GM19025 (cell line): ENCODE data around the gene ARHGAP22.

Experiments used
- ATAC-seq: cut with Tn5 transposase; IDR thresholded peaks from one replicate; pipeline ENCODE4 v1.9.1; 2021; ENCODE audit warnings: mild to moderate bottlenecking, low read depth, moderate library complexity; ENCODE audit not compliant: unreplicated experiment

The ARHGAP22 gene

GRCh38 chr10:48634198-48634983 is 29.5 kb upstream of the ARHGAP22 start:
- ATAC-seq, result peak; percentile 97

- peak; percentile 22 for ATAC-seq
Observed at GRCh38 chr10:48633381-48634197, 28.7 kb upstream of the ARHGAP22 start.

DNA sequence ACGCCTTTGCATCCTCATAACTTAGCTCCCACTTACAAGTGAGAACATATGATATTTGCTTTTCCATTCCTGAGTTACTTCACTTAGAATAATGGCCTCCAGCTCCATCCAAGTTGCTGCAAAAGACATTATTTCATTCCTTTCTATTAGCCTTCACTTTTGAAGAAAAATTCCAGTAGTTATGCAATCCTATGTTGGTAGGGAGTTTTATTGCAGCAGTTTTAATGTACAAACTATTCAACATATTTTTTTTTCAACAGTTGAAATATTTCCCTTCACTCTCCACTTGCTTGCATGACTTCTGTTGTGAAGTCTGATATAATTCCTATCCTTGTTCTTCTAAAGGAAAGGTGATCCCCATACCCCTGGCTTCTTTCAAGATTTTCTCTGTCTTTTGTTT is 27.3 kb upstream of the ARHGAP22 start:
- ATAC-seq, result no peak

DNA sequence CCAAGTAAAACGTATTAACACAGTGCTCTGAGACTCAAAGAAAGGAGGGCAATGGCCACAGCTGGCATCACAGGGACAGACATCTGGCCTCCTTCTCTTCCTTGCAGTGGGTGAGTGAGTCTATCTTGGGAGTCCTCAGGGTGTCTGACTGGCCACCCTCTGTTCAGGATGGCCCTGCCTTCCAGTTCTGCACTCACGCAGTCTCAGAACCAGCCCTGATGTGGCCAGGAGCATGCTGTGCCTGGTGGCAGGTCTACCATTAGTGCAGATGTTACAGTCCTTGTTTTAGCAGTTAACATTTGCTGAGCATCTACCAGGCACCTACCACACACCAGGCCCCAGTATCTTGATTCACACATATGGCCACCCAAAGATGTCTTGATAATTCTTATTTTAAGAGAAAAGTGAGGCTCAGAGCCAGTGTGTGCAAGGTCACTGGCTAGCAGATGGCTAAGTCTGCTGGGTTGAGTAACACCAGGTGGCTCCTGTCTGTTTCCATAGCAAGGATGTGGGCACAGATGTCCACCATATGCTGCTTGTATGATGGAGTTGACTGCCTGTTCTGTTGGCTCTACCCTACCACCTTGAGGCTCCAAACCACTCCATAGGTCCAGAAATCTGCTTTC is 23.2 kb upstream of the ARHGAP22 start:
- ATAC-seq, result no peak

- ATAC-seq, result no peak
Observed at GRCh38 chr10:48626986-48627731, 22.3 kb upstream of the ARHGAP22 start.

GRCh38 chr10:48626447-48626846 is 21.6 kb upstream of the ARHGAP22 start:
- no peak for ATAC-seq

DNA sequence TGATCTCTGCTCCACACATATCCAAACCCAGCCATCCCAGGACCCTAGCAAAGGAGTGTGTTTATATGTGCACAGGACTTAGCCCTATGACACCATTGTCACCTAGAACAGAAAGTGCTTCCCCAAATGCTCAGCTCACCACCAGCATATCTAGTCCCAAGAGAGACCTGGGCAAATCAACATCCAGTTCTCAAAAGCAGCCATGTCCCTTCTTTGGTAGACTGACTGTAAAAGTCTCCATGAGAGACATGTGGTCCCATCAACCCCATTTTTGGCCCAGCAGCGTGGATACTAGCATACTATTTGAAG is 20.9 kb upstream of the ARHGAP22 start:
- peak; percentile 60 for ATAC-seq

DNA sequence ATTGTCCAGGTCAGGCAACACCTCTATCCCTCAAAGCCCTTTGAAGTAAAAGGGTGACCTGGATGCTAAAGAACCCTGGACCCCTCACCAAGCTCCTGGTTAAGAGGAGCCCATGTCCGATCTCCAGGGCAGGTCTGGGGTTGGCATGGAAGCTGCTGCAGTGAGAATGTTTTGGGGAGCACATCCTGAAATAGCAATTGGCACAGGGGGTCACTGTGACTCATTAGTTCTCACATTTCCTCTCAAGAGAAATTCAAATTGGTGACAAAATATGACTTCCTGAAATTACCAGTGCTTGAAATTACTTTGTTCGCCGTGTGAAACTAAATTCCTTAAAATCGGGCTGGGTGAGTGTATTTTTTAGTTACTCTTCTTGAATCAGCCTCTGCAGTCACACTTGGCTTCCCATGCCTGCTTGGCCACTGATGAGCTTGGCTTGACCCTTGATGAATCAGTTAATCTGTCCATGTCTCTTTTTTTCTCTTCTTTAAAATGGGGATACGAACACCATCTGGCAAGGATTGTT is 18.8 kb upstream of the ARHGAP22 start:
- no peak for ATAC-seq

- no peak for ATAC-seq
Observed at GRCh38 chr10:48623009-48623408, 18.1 kb upstream of the ARHGAP22 start.

- no peak for ATAC-seq
Observed at GRCh38 chr10:48620719-48621118, 15.8 kb upstream of the ARHGAP22 start.

DNA sequence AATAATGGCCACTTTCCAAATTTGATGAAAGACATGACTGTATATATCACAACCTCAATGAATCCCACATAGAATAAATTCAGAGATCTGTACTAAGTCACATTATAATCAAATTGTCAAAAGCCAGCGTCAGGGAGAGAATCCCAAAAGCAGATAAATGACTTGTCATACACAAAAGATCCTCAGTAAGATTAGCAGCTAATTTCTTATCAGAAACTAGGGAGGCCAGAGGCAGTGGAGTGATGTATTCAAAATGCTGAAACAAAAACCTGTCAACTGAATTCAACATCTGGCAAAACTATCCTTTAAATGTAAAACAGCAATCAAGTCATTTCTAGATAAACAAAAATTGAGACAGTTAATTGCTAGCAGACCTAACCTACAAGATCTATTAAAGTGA is 11.6 kb upstream of the ARHGAP22 start:
- ATAC-seq, result no peak

DNA sequence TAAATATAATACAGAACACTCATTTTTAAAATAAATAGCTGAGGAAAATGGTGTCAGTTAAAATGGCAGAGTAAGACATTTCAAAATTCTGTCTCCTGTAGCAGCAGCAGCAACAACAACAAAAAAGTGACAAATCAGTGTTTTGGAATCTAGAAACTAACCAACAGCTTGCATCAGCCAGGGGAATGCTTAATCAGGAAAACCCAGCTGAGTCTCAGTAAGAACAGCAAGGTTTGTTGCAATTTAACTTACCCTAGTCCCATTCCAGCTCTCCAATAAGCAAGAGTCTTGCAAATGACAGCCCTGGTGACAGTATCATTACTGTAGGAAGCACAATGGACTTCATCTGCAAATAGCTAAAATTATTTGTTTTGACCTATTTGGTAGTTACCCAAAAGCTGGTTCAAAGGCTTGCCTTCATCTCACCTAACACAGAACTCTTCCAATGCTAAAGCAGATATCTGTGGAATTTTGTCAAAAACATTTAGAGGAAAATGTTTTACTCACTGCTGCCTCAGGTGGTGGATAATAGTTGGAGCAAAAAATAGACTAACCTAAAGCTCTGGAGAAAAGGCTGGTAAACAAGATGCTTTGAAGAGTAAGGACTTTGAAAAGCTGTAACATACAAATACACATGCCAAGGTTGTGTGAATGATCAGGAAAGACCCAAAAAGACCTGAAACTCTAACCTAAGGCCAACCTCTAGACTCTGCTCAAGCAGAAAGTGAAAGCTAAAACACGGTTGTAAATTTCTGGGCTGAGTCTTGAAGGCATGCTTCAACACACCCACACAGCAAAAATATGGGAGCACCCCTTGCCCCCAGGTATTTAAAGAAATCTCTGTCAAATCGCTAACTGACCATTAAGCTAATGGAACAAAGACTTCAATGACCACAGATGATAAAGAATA is 9.9 kb upstream of the ARHGAP22 start:
- ATAC-seq, result peak; percentile 86

DNA sequence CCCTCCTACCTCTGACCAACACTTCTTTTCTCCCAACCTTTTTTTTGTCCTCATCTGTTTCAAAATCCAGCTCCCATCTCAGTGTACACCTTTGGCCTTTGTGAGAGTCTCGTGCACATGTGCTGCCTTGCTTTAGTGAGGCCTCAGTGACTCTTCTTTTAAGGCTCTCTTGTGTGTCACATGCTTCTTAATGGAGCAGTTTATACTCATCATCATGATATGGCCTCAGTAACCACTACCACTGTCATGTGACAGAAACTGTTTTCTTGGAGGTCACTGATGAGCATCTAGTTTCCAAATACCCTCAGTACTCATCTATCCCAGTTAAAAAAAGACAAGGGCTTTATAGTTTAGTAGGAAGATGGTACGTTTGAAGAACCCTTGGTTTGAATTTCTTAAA is 8.1 kb upstream of the ARHGAP22 start:
- no peak for ATAC-seq

DNA sequence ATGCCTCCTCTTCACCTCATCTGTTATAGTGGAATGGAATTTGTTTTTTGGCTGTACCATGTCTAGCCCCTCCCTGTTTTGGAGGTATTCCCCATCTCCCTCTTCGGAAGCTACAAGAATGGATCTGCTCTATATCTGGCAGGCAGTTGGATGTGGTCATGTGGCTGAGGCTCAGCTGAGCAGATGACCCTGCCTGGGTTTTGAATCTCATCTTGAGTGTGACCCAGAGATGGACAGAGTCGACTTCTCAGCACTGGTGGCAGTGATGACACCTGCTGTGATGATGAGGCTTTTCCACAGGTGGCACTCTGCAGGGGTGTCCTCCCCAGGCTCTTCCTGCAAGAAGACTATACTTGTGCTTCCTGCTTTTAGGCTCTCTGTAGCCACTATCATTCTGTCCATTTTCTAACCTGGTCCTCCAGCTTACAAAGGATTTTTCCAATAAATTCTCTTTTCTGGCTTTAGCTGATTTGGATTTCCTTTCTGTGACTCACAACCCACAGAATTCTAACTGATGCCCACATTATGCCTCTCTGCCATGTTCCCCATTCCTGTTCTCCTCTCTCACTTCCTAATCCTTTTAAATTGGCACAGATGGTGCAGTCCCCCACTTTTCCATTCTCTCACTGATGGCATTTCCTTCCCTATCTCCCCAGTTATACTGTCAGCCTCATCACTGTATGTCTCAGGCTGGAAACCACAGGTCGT is 7.5 kb upstream of the ARHGAP22 start:
- ATAC-seq, result no peak

- no peak for ATAC-seq
Observed at GRCh38 chr10:48611133-48611532, 6.3 kb upstream of the ARHGAP22 start.

DNA sequence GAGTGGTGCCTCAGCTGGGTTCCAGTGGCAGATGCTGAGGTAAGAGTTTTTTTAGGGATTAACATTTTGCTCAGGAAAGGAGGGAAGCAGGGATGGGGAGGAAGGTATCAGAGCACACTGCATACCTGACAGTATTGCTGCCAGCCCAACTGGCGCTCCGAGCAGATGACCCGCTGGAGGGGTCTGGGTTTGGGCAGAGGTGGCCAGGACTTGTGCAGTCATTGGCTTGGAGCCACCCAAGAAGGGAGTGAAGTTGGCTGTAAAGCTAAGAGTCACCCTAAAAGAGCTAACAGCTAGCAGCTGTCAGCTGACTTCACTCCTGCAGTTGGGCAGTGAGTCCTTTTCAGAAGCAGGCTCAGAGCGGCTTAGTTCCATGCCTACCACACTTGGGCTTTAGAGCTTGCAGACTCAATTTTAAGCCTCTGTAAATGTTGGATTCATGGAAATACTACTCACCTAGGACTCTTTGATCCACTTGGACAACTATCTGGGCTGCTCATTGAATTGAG is 5.8 kb upstream of the ARHGAP22 start:
- ATAC-seq, result no peak

DNA sequence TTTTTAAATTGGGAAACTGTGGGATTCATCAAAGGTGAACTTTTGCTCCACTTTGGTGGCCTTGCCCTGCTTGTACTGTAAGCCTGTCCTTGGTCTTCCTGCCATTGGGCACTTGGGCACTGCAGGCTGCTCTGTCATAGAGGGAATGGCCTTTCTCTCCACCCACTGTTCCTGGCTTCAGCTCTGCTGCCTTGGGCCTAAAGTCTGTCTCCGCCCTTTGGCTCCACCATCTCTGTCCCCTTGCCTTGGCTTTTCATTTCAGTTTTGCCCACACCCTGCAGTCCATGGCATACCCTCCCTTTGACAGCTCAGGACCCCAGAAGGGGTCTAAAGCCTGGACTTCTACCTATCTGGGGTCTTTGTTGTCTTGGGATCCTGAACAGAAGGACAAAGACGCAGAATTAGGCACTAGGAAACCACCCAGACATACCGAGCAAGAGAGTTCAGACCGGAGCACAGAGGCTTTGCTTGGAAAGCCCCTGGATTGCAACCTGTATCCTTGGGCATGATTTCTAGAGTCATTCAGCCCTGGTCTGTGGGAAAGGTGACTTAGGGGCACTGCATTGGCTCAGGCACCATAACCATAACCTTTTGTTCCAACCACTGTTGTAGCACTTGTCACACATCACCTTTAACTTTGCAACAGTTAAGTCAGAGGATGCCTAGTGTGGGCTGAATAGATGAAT is 5.2 kb upstream of the ARHGAP22 start:
- ATAC-seq, result no peak

DNA sequence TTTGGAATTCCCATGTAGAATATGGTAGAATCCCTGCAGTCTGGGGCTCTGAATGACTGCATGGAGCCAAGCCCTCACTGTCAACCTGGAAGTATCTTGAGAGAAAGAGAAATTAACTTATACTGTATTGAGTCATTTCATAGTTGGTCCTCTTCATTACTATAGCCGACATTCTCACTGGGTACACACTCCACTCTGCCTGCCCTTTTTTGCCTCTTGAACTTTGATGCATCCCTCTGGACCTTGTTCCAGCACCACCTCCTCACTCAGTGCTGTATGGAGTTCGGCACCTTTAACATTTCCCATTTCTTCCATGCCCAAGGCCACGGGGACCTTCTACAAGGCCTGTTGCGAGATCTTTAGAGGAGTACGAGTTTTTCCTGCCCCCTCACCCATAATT is 4.6 kb upstream of the ARHGAP22 start:
- ATAC-seq, result no peak
